T-helper 2 cell treated with Interferon-gamma antibody and Interleukin-4, amounts not matched to agents 5 μg/mL and 100 μg/mL, for 36 hours (primary cell): ENCODE measurements around the gene IL1RAPL2.

Experiments
- DNase-seq: peaks from one replicate; pipeline ENCODE4 v3.0.0; 2021; ENCODE audit warnings: low spot score
- H3K27ac Mint-ChIP-seq: one replicate; pipeline ENCODE4 v1.8.0; 2021; ENCODE audit warnings: mild to moderate bottlenecking, mixed read lengths
- H3K27me3 Mint-ChIP-seq: one replicate; pipeline ENCODE4 v1.8.0; 2021; ENCODE audit warnings: low read depth, mixed read lengths
- H3K36me3 Mint-ChIP-seq: one replicate; pipeline ENCODE4 v1.8.0; 2021; ENCODE audit warnings: low read depth, mixed read lengths
- H3K4me1 Mint-ChIP-seq: one replicate; pipeline ENCODE4 v1.8.0; 2021; ENCODE audit warnings: low read depth, mixed read lengths
- H3K4me3 Mint-ChIP-seq: one replicate; pipeline ENCODE4 v1.8.0; 2022; ENCODE audit warnings: mild to moderate bottlenecking, moderate library complexity, mixed read lengths
- H3K9me3 Mint-ChIP-seq: one replicate; pipeline ENCODE4 v1.8.0; 2021; ENCODE audit warnings: mixed read lengths

IL1RAPL2 gene

DNA sequence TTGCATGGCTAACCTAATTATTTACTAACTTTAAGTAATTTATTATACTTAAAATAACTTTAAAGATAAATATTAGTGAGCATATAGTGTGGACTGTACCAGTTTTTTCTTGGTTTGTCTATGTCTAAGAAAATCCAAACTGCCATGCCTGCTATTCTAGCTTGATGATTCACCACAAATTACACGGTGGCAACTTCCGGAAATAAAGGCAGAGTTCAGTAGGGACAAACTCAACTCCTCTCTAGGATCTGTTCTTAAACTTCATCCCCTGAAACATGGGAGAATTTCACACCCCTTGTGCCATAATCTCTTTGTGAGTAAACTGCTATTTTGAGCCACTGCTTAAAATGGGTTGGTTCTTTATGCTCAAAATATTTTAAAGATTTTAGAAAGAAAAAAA is 1042.7 kb downstream of the IL1RAPL2 start:
- H3K27me3 Mint-ChIP-seq, result no peaks in the 10 kb centered on the region
- peaks cover 5% of the 10 kb centered on the region for H3K9me3 Mint-ChIP-seq
- no peak overlapping the region for H3K4me3 Mint-ChIP-seq
- no peak overlapping the region for H3K27ac Mint-ChIP-seq
- DNase-seq, result no peak
- H3K36me3 Mint-ChIP-seq, result no peaks in the 10 kb centered on the region
- no peaks in the 10 kb centered on the region for H3K4me1 Mint-ChIP-seq

GRCh38 chrX:105609530-105609929 is 1043.5 kb downstream of the IL1RAPL2 start:
- H3K9me3 Mint-ChIP-seq, result peaks cover 5% of the 10 kb centered on the region

GRCh38 chrX:105610411-105610810 is 1044.4 kb downstream of the IL1RAPL2 start:
- Mint-ChIP-seq H3K4me1 (no peaks in the 10 kb centered on the region), H3K27me3 (no peaks in the 10 kb centered on the region), H3K9me3 (no peaks in the 10 kb centered on the region), H3K4me3 (no peak overlapping the region), H3K27ac (no peak overlapping the region), H3K36me3 (no peaks in the 10 kb centered on the region)
- DNase-seq, result no peak

More at GRCh38 chrX:105609530-105609929, 1043.5 kb downstream of the IL1RAPL2 start:
- no peak overlapping the region for H3K27ac Mint-ChIP-seq
- no peak for DNase-seq
- no peaks in the 10 kb centered on the region for H3K36me3 Mint-ChIP-seq
- H3K4me1 Mint-ChIP-seq, result no peaks in the 10 kb centered on the region
- H3K27me3 Mint-ChIP-seq, result no peaks in the 10 kb centered on the region
- no peak overlapping the region for H3K4me3 Mint-ChIP-seq

DNA sequence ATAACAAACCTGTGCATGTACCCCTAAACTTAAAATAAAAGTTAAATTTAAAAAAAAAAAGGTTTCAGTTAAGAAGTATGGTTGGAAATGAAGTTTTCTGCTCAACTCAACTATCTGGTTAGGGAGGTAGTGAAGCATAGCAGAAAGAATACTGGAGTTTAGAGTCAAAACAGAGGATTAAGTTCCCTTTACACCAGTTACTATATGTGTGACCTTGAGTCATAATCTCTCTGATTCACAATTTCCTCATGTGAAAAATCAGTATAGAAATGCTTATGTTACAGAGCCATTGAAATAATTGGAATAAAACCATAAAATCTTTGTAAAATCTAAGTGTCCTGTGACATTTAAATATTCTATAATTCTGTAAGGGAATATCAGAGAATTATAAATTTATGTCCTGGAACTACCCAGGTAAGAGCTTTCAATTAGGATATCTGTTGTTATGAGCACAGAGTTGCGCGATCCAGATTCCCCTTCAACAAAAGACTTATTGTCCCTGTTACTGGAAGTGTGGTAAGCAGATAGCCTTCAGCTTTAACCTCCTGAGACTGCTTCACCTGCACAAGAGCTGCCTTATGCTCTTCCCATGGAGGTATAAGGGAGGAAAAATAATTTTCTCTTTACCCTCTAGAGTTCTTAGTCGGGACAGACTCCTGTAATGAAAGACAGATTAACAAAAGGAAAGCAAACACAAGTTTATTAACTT is 1052.5 kb downstream of the IL1RAPL2 start:
- H3K9me3 Mint-ChIP-seq, result no peaks in the 10 kb centered on the region
- no peak overlapping the region for H3K27ac Mint-ChIP-seq
- no peak for DNase-seq
- no peak overlapping the region for H3K4me3 Mint-ChIP-seq
- no peaks in the 10 kb centered on the region for H3K27me3 Mint-ChIP-seq
- H3K36me3 Mint-ChIP-seq, result no peaks in the 10 kb centered on the region
- no peaks in the 10 kb centered on the region for H3K4me1 Mint-ChIP-seq

DNA sequence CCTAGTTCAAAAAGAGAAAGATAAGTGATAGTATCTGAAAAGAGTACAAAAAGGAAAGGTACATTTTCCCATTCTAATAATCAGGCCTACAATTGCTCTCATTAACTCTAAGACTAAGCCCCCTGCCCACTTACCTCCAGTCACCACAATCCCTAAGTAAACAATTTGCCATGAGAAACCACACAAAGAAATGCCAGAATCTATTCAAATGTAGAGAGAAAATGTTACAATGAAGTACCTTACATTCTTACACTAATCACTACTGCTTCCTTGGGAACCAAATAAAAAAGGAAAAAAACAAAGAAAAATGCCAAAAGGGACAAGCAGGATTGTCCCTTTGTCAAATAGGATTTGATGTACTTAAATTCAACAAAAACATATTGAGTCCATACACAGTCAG is 1068.2 kb downstream of the IL1RAPL2 start:
- no peak for DNase-seq
- Mint-ChIP-seq H3K4me3 (no peak overlapping the region), H3K27me3 (no peaks in the 10 kb centered on the region), H3K9me3 (peaks cover 7% of the 10 kb centered on the region), H3K36me3 (no peaks in the 10 kb centered on the region), H3K27ac (no peak overlapping the region), H3K4me1 (no peaks in the 10 kb centered on the region)

DNA sequence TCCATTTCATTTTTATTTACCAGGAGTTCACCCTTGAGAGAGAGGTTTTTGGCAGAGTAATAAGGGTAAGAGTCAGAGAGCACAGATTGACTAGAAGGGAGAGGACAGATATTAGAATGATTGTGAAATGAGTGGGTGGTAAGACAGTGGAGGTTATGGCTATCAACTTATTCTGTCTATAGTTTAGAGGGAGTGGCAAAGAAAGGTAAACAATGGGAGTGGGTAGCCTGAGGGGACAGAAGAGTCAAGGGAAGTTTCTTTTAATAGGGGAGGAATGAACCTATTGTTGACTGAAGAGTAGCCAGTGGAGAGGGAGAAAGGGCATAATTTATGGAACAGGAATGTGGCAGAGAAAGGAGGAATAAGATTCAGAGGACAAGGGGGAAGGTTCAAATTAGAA is 1069.8 kb downstream of the IL1RAPL2 start:
- no peak overlapping the region for H3K4me3 Mint-ChIP-seq

DNA sequence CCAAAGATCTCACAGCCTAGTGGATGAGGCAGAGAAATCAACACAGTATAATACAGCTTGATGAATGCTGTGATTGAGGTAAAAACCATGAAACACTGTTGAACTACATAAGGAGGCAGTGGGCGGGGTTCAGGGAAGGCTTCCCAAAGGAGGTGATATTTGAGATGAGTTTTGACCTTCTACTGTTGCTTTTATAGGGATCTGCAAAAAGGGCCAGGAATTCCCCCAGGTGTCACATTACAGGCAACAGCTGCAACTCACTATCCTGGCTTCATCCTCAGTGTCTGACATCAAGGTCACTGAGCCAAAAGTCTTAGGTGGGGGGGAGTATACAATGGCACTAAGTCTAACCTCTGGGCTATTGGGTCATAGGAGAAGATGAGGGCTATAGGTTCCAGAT is 1070.7 kb downstream of the IL1RAPL2 start:
- Mint-ChIP-seq H3K9me3 (peaks cover 7% of the 10 kb centered on the region), H3K27ac (no peak overlapping the region), H3K36me3 (no peaks in the 10 kb centered on the region), H3K4me3 (no peak overlapping the region), H3K27me3 (no peaks in the 10 kb centered on the region), H3K4me1 (no peaks in the 10 kb centered on the region)
- DNase-seq, result no peak

More for the DNA sequence above, 1069.8 kb downstream of the IL1RAPL2 start:
- no peaks in the 10 kb centered on the region for H3K4me1 Mint-ChIP-seq
- no peaks in the 10 kb centered on the region for H3K36me3 Mint-ChIP-seq
- no peak overlapping the region for H3K27ac Mint-ChIP-seq
- H3K9me3 Mint-ChIP-seq, result peaks cover 7% of the 10 kb centered on the region
- no peaks in the 10 kb centered on the region for H3K27me3 Mint-ChIP-seq
- DNase-seq, result no peak

GRCh38 chrX:105645667-105646357 is 1079.8 kb downstream of the IL1RAPL2 start:
- no peaks in the 10 kb centered on the region for H3K36me3 Mint-ChIP-seq
- no peak for DNase-seq
- no peak overlapping the region for H3K4me3 Mint-ChIP-seq
- H3K27me3 Mint-ChIP-seq, result no peaks in the 10 kb centered on the region
- H3K4me1 Mint-ChIP-seq, result no peaks in the 10 kb centered on the region
- no peak overlapping the region for H3K27ac Mint-ChIP-seq
- peaks cover 4% of the 10 kb centered on the region for H3K9me3 Mint-ChIP-seq

DNA sequence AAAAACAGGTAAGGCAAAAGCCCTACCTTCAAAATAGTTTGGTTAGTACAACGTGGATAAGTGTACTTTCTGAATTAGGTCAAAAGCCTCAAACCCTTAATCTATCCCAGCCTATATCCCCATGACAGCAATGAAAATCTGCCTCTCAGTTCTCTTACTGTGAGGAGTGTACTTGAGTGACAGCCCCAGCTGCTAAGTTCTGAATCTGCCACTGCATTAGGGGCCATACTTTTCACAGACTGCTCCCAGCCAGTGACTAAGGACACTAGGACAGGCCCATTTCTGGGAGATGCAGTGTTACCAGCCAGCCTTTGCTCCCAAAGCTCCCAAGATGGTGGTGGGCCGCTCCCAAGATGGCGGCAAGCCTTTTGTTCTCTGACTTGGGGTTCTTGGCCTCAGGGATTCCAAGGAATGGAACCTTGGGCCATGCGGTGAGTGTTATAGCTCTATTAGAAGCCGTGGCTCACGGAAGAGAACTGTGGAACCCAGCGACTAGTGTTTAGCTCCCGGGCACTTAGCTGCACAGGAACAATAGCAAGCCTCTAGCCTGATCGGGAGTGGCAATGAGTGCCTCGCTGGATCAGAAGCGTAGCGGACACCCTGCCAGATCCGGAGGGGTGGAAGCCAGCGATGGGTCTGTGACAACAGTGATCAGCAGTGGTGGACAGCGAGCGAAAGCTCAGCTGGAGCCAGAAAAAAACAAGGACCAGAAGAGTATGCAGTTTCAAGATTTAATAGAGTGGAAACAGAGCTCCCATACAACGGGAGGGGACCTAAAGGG is 1080.8 kb downstream of the IL1RAPL2 start:
- H3K36me3 Mint-ChIP-seq, result no peaks in the 10 kb centered on the region
- no peak overlapping the region for H3K4me3 Mint-ChIP-seq
- DNase-seq, result no peak
- peaks cover 4% of the 10 kb centered on the region for H3K9me3 Mint-ChIP-seq
- no peaks in the 10 kb centered on the region for H3K4me1 Mint-ChIP-seq
- no peaks in the 10 kb centered on the region for H3K27me3 Mint-ChIP-seq
- H3K27ac Mint-ChIP-seq, result no peak overlapping the region

GRCh38 chrX:105647749-105648148 is 1081.8 kb downstream of the IL1RAPL2 start:
- H3K4me3 Mint-ChIP-seq, result no peak overlapping the region
- DNase-seq, result no peak

GRCh38 chrX:105648732-105649131 is 1082.7 kb downstream of the IL1RAPL2 start:
- Mint-ChIP-seq H3K27me3 (no peaks in the 10 kb centered on the region), H3K4me3 (no peak overlapping the region), H3K4me1 (no peaks in the 10 kb centered on the region), H3K36me3 (no peaks in the 10 kb centered on the region), H3K9me3 (peaks cover 4% of the 10 kb centered on the region), H3K27ac (no peak overlapping the region)
- DNase-seq, result no peak

More at GRCh38 chrX:105647749-105648148, 1081.8 kb downstream of the IL1RAPL2 start:
- Mint-ChIP-seq H3K9me3 (peaks cover 4% of the 10 kb centered on the region), H3K36me3 (no peaks in the 10 kb centered on the region), H3K27ac (no peak overlapping the region), H3K27me3 (no peaks in the 10 kb centered on the region), H3K4me1 (no peaks in the 10 kb centered on the region)

DNA sequence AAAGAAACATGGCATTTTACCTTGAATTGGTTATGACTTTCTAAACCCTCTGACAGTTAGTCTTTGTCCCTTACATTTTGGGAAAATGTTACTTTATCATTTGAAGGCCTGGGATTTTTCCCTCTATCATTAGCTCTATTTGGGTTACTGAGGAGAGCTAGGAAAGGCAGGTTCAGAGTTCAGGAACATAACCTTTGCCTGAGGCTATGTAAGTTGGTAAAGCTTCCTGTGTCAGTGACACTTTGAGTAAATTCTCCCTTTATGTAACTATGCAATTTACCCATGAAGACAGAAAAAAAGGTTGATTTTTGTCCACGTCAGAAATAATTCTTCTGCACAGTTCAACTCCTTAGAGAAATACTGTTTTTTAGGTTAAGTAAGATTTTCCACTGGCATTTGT is 1084.6 kb downstream of the IL1RAPL2 start:
- no peaks in the 10 kb centered on the region for H3K4me1 Mint-ChIP-seq
- no peak for DNase-seq
- H3K4me3 Mint-ChIP-seq, result no peak overlapping the region
- no peaks in the 10 kb centered on the region for H3K27me3 Mint-ChIP-seq
- no peaks in the 10 kb centered on the region for H3K36me3 Mint-ChIP-seq
- H3K27ac Mint-ChIP-seq, result no peak overlapping the region
- peaks cover 4% of the 10 kb centered on the region for H3K9me3 Mint-ChIP-seq

- Mint-ChIP-seq H3K4me3 (no peak overlapping the region), H3K9me3 (peaks cover 4% of the 10 kb centered on the region), H3K4me1 (no peaks in the 10 kb centered on the region), H3K27ac (no peak overlapping the region), H3K36me3 (no peaks in the 10 kb centered on the region), H3K27me3 (no peaks in the 10 kb centered on the region)
- no peak for DNase-seq
These were observed 1085.0 kb downstream of the IL1RAPL2 start for GRCh38 chrX:105650986-105651385.

- no peak overlapping the region for H3K4me3 Mint-ChIP-seq
- no peaks in the 10 kb centered on the region for H3K27me3 Mint-ChIP-seq
- DNase-seq, result no peak
- no peak overlapping the region for H3K27ac Mint-ChIP-seq
- no peaks in the 10 kb centered on the region for H3K36me3 Mint-ChIP-seq
- no peaks in the 10 kb centered on the region for H3K9me3 Mint-ChIP-seq
- no peaks in the 10 kb centered on the region for H3K4me1 Mint-ChIP-seq
These were observed 1087.9 kb downstream of the IL1RAPL2 start for GRCh38 chrX:105653891-105654290.
